SK-N-SH treated with all-trans-retinoic acid at 6 μM for 48 hours (cell line): ENCODE measurements around the gene DHRS4L2.

ENCODE experiments used
- OSR1 ChIP-seq: fragments of 250-450 bp; sonication (Bioruptor Pico); IDR thresholded peaks from 2 replicates; pipeline ENCODE4 v1.8.0; 2022; ENCODE audit warnings: moderate library complexity, mild to moderate bottlenecking, inconsistent platforms
- RARB ChIP-seq: fragments of 250-450 bp; sonication (Bioruptor Pico); IDR thresholded peaks from 2 replicates; pipeline ENCODE4 v1.8.0; 2021; ENCODE audit warnings: mild to moderate bottlenecking, moderate library complexity

DNA sequence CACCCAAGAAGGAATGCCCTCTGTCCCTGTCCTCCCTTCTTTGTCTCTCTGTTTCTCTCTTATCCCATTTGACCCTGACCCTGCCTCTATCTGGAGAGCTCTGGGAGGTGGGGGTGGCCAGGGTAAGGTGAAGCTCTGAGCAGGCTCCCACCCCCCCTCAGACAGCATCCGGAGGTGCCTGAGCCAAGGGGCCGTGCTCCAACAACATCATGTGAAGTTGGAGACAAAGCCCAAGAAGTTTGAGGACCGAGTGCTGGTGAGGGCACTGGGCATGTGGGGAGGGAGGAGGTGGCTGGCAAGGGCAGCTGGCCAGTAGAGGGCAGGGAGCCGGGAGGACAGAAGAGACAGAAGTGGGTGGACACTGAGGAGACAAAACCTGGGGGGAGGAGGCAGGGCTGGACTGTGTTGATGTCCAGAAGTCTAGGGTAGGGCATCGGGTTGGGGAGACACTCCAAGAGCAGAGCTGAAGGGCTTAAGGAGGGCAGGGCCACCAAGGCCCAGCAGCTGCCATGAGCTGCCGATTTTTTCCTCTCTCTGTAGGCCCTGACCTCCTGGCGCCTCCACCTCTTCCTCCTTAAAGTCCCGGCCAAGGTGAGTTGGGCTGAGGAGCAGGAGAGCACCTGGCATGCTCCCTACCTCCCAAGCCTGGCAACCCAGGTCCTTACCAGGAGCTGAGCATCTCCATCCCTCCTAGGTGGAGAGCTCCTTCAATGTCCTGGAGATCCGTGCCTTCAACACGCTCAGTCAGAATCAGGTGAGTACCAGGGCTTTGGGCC is 65.0 kb downstream of the DHRS4L2 start:
- no peak for TF ChIP-seq OSR1 (CRISPR knock-in tag)
- no peak for TF ChIP-seq RARB (CRISPR knock-in tag)
